ENCODE data around the gene EML1.

Gene EML1

GRCh38 chr14:99748529-99748928, 44.7 kb upstream of the EML1 start:
- in situ Hi-C loops (cut with MboI; ENCODE audit: low sequenced_read_pairs, unreplicated experiment) = no loop called here
- no peak for TF ChIP-seq CTCF (IDR thresholded peaks at IDR 0.05; ENCODE audit: borderline replicate concordance, control extremely low read depth, extremely low read depth, insufficient read depth, missing control alignments)
- no peak for DNase-seq (ENCODE audit: low spot score)

GRCh38 chr14:99749142-99749541, 44.1 kb upstream of the EML1 start:
- in situ Hi-C loops (cut with MboI; ENCODE audit: low sequenced_read_pairs, unreplicated experiment) = no loop called here
- TF ChIP-seq CTCF (IDR thresholded peaks at IDR 0.05; ENCODE audit: borderline replicate concordance, control extremely low read depth, extremely low read depth, insufficient read depth, missing control alignments) = no peak
- no peak for DNase-seq (ENCODE audit: low spot score)

DNA sequence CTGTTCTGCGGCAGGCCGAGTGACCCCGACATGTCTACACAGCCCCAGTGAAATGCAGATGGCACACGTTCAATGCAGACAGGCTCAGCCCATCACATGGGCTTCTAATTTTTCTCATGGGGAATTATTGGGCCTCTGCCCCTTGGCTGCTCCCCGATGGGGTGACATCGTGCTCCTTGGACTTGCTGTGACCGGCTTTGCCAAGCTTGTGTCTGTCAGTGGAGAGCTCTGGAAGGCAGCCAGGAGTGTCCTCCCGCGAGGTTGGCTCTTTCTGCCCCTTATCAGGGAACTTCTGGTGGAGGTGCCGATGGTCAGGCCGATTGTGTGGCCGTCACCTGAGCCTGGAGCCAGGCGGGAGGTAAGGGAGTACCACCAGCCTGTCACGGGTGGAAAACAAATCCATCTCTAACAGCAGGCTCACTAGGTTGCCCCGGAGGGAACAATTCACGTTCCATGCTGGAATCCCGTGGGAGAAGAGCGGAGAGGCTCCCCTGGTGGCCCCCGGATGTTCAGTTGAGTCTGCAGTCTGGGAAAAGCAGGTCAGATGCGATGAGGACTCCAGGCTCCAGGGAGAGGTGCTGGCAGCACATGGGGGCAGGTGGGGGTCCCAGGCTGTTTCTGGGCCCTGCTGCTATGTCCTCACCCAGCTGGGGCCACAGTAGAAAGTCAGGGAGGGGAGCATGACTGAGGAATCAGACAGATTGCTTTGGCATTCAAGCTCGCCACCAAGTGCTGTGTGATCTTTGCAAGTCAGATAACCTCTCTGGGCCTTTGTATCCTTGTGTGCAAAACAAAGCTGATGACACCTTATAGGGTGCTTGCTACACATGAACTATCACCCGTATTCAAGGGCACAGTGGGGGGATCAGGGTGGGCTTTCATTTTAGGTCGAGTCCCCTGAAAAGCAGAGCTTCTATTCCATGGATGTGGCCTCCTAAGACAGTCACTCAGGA, 43.2 kb upstream of the EML1 start:
- no peak for DNase-seq (ENCODE audit: low spot score)
- in situ Hi-C loops (cut with MboI; ENCODE audit: low sequenced_read_pairs, unreplicated experiment) = no loop called here
- TF ChIP-seq CTCF (IDR thresholded peaks at IDR 0.05; ENCODE audit: borderline replicate concordance, control extremely low read depth, extremely low read depth, insufficient read depth, missing control alignments) = no peak

DNA sequence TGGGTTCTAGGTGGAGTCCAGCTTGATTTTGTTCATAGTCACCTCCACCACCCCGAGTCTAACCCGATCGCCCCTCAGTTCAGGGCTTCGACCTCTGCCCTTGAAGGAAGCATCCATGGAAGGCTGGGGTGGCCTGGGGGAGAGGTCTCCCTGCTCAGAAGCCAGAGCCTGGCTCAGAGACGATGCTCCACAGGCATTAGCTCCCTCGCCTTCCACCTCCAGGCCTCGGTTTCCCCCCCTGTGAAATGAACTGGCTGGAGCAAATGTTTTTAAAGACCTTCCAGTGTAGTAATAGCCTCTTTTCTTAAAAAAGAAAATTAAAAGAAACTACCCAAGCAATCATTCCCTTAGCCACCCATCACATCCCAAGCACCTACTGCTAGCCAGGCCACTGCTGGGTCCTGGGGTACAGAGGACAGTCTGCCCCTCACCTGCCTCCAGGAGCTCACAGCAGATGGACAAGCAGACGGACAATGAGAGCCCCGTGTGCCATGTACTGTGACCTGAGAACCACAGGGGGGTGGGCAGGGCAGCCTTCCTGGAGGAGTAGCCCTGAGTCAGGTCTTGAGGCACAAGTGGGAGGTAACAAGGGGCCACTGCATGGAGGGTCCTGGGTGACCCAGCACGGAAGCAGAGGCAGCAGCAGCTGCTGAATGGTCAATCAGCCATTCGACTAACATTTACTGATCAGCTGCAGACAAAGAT, 42.3 kb upstream of the EML1 start:
- in situ Hi-C loops (cut with MboI; ENCODE audit: low sequenced_read_pairs, unreplicated experiment) = no loop called here
- DNase-seq (ENCODE audit: low spot score) = no peak
- no peak for TF ChIP-seq CTCF (IDR thresholded peaks at IDR 0.05; ENCODE audit: borderline replicate concordance, control extremely low read depth, extremely low read depth, insufficient read depth, missing control alignments)

DNA sequence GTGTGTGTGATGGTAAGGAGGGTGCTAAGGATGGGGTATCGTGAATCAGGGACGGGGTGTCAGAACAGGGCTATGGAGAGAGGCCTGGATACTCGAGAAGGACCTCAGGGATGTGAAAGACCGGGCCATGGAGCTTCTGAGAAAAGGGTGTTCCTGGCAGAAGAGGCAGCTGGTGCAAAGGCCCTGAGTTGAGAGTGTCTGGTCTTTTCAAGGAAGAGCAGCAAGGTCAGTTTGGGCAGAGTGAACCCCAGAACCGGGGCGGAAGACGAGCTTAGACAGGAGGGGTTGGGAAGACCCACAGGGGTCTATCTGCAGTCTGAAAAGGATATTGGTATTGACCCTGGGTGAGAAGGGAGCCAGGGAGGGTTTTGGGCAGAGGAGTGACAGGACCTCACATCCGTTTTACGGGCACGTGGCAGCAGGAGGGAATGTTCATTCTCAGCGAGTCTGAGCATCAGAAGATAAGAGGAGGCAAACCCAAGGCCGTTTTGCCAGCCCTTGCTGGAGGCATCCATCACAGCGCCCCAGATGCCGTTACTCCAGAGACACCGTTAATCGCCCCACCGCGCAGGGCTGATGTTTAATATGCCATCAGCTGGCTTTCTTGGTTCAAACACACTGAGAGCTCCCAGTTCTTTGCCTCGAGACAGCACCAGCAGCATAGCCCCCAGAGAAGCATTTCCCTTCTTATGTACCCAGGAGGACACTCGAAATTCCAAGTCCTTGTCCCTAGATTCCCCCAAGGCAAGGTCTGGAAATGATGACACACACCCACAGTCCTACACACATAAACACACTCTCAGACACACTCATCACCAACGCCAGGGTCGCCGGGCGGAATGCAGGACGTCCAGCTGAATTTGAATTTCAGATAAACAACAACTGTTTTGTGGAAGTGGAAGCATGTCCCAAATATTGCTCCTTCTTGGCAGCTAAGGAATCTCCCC, 41.4 kb upstream of the EML1 start:
- no peak for DNase-seq (ENCODE audit: low spot score)
- in situ Hi-C loops (cut with MboI; ENCODE audit: low sequenced_read_pairs, unreplicated experiment) = no loop called here
- TF ChIP-seq CTCF (IDR thresholded peaks at IDR 0.05; ENCODE audit: borderline replicate concordance, control extremely low read depth, extremely low read depth, insufficient read depth, missing control alignments) = no peak
